Measurements from ENCODE around the gene PTPN21.

The PTPN21 gene

DNA sequence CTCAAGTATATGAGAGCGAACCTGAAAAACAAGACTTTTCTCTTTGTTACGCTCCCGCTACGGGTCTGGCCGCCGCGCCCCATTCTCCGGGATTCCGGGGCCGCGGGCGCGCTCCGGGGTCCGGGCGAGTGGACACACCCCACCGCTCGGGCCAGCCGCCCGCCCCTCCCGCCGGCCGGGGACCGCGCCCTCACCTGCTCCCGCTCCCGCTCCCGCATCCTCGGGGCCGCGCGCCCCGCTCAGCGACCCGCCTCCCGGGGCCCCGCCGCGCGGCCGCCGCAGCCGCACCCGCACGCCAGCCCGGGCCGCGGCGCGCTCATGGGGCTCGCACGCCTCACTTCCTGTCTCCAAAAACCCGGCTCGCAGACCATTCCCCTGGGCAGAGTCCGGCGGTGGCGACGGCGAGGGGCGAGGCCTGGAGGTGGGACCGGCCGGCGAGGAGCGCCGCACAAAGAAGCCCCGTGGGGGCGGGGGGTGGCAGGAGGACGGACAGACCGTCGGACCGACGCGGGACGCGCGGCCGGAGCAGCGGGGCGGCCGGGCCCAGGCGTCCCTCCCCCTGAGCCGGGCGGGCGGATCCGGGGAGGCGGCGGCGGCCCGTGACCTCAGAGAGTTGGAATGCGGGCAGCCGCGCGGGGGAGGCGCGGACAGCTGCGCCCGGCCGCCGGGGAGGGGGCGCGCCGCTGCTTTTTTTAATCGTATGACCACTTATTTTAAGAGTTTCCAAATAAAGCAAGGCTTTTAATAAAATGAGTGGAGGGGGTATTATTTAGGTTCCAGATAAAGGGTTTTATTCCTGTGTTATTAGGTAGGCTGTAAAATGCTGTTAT lies at the start of gene PTPN21:
Gene PTPN21 (minus strand): TSS at position 551 of the 830 bp plus-strand sequence. CDS start 4,590 bp downstream, outside the sequence.
- peak within 1 kb of the TSS; percentile 68 for H2AFZ ChIP-seq (ENCODE audit: low read length, unreplicated experiment)
- H3K4me3 ChIP-seq (ENCODE audit: low read depth, low read length), result peak within 1 kb of the TSS; percentile 91
- H3K27me3 ChIP-seq (ENCODE audit: insufficient read depth, low read length), result no peaks in the 10 kb centered on the region
- H3K79me2 ChIP-seq (ENCODE audit: control insufficient read depth, insufficient read depth, low read length, unreplicated experiment), result peaks cover 27% of the 10 kb centered on the region
- H3K27ac ChIP-seq (ENCODE audit: low read depth, low read length), result peak within 1 kb of the TSS; percentile 37; the same call in 1 of the 2 replicates
- H3K4me1 ChIP-seq (ENCODE audit: control insufficient read depth, insufficient read depth, low read length, unreplicated experiment), result peaks cover 25% of the 10 kb centered on the region
- no peaks in the 10 kb centered on the region for H3K36me3 ChIP-seq (ENCODE audit: insufficient read depth, low read length)

DNA sequence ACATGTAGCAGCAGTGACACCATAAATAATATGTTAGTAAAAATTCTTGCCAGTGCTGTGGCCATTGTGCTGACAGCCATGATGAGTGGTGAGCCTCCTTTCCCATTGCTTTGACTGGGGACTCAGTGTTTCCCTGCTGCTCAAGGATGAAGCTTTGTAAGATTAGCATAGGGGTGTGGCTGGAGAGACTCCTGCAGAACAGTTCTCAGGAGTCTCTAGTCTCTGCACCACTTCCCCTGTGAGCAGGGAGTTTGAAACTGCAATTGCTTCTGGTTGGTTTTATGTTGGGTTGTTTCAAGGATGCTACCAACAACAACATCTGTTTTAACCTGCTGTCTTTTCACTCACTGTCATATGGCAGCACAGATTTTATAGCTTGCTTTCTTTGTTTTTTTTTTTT lies 49.4 kb upstream of the PTPN21 start:
- H3K36me3 ChIP-seq (ENCODE audit: insufficient read depth, low read length), result peaks cover 51% of the 10 kb centered on the region
- H3K27ac ChIP-seq (ENCODE audit: low read depth, low read length), result no peak overlapping the region
- no peaks in the 10 kb centered on the region for H3K27me3 ChIP-seq (ENCODE audit: insufficient read depth, low read length)
- H3K4me3 ChIP-seq (ENCODE audit: low read depth, low read length), result no peak overlapping the region
- no peaks in the 10 kb centered on the region for H3K79me2 ChIP-seq (ENCODE audit: control insufficient read depth, insufficient read depth, low read length, unreplicated experiment)
- no peak overlapping the region for H2AFZ ChIP-seq (ENCODE audit: low read length, unreplicated experiment)
- H3K4me1 ChIP-seq (ENCODE audit: control insufficient read depth, insufficient read depth, low read length, unreplicated experiment), result no peaks in the 10 kb centered on the region

DNA sequence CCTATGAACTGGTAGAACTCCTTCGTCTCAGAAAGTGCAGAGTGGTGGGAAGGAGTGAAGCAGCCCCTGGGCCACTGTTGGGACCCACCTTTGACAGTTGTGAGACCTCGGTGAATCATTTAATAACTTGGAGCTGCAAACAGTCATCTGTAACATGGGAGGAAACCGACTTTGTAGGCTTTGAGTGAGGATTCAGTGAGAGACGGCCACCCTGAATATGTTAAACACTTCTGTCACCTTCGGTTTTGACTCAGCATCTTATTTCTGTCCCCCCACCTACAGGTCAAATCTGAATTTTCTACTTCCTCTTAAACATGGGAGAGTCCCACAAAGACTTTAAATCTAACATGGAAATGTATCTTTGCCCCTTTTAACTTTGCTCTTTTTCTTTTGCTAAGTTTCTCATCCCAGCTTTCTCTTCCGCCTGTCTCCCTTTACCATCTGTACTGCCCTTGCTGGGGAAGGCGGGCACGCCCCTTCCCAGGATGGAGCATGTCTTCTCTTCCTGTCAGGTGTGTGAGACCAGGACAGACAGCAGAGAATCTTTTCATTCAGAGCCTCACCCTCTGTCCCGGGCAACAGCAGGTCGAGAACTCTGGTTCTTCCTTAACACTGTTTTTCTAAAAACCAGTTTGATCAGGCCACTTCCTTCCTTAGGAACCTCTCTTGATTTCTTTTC lies 45.1 kb upstream of the PTPN21 start:
- Histone ChIP-seq H3K4me1 (ENCODE audit: control insufficient read depth, insufficient read depth, low read length, unreplicated experiment) (no peaks in the 10 kb centered on the region), H3K4me3 (ENCODE audit: low read depth, low read length) (no peak overlapping the region), H3K27me3 (ENCODE audit: insufficient read depth, low read length) (no peaks in the 10 kb centered on the region), H2AFZ (ENCODE audit: low read length, unreplicated experiment) (no peak overlapping the region), H3K79me2 (ENCODE audit: control insufficient read depth, insufficient read depth, low read length, unreplicated experiment) (no peaks in the 10 kb centered on the region), H3K36me3 (ENCODE audit: insufficient read depth, low read length) (peaks cover 48% of the 10 kb centered on the region), H3K27ac (ENCODE audit: low read depth, low read length) (no peak overlapping the region)

DNA sequence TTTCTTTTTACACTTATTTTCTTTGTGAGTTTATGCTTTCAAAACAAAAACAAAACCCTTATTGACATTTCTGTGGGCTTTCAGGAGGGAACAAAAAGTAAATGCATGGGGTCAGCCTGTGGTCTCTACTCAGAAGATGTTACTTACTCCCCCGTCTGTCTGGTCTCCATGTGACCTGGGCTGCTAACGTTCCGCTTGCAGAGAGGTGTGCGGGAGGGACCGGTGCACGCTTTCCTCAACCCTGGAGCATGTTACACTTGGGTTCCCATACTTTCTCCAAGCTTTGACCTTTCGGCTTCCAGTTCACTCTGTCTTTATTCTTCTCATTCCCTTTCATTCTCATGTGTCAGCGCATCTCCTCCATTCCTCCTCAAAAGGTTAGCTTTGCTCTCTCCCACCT lies 44.5 kb upstream of the PTPN21 start:
- H3K4me3 ChIP-seq (ENCODE audit: low read depth, low read length), result no peak overlapping the region
- H3K79me2 ChIP-seq (ENCODE audit: control insufficient read depth, insufficient read depth, low read length, unreplicated experiment), result no peaks in the 10 kb centered on the region
- H3K27ac ChIP-seq (ENCODE audit: low read depth, low read length), result no peak overlapping the region
- H3K4me1 ChIP-seq (ENCODE audit: control insufficient read depth, insufficient read depth, low read length, unreplicated experiment), result no peaks in the 10 kb centered on the region
- no peaks in the 10 kb centered on the region for H3K27me3 ChIP-seq (ENCODE audit: insufficient read depth, low read length)
- H3K36me3 ChIP-seq (ENCODE audit: insufficient read depth, low read length), result peaks cover 53% of the 10 kb centered on the region
- no peak overlapping the region for H2AFZ ChIP-seq (ENCODE audit: low read length, unreplicated experiment)

DNA sequence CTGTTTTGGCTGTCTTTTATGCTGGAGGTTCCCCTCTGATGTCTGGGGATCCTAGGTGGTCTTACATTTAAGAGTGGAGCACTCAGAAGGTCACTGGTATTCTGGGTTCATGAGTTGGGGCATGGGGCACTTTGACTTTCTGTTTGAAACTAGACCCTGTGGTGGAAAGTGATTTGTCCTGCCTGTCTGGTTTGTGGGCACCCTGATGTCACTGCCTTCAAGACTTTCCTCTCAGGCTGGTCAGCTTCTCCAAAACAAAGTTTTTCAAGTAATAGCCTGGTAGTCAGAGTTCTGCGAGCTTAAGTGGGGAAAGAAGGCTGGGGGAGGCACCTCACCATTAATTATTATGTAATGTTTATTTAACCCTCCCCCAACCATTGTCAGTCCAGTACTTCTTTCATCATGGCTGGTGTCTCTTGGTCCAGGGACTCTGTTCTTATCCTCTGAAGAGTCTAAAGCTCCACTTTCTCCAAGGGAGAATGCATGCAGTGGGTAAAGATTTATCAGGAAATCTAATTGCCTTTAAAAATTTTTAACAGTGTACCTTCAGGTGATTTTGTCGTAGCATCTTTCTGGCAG lies 43.4 kb upstream of the PTPN21 start:
- no peak overlapping the region for H3K4me3 ChIP-seq (ENCODE audit: low read depth, low read length)
- no peaks in the 10 kb centered on the region for H3K27me3 ChIP-seq (ENCODE audit: insufficient read depth, low read length)
- H3K79me2 ChIP-seq (ENCODE audit: control insufficient read depth, insufficient read depth, low read length, unreplicated experiment), result no peaks in the 10 kb centered on the region
- H3K27ac ChIP-seq (ENCODE audit: low read depth, low read length), result no peak overlapping the region
- peaks cover 57% of the 10 kb centered on the region for H3K36me3 ChIP-seq (ENCODE audit: insufficient read depth, low read length)
- H2AFZ ChIP-seq (ENCODE audit: low read length, unreplicated experiment), result no peak overlapping the region
- no peaks in the 10 kb centered on the region for H3K4me1 ChIP-seq (ENCODE audit: control insufficient read depth, insufficient read depth, low read length, unreplicated experiment)

DNA sequence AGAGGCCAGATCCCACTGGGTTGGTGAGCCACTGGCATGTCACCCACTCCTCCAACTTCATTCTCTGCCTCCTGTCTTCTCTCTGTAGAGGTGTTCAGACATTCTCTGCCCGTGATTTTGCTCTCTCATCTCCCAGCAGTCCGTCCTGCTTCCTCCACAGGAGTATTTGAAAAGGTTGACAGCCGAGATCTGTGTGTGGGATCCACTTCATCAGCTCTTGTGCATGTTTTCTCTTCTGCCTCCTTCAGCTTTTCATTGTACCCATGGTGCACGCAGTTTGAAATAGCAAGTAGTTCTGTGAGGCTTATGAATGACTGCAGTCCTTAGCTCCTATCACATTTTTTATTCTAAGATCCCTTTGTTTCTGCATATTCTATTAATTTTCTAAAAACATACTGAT lies 42.8 kb upstream of the PTPN21 start:
- H3K27ac ChIP-seq (ENCODE audit: low read depth, low read length), result no peak overlapping the region
- no peaks in the 10 kb centered on the region for H3K79me2 ChIP-seq (ENCODE audit: control insufficient read depth, insufficient read depth, low read length, unreplicated experiment)
- H3K4me3 ChIP-seq (ENCODE audit: low read depth, low read length), result no peak overlapping the region
- H2AFZ ChIP-seq (ENCODE audit: low read length, unreplicated experiment), result no peak overlapping the region
- no peaks in the 10 kb centered on the region for H3K27me3 ChIP-seq (ENCODE audit: insufficient read depth, low read length)
- H3K4me1 ChIP-seq (ENCODE audit: control insufficient read depth, insufficient read depth, low read length, unreplicated experiment), result no peaks in the 10 kb centered on the region
- H3K36me3 ChIP-seq (ENCODE audit: insufficient read depth, low read length), result peaks cover 52% of the 10 kb centered on the region

DNA sequence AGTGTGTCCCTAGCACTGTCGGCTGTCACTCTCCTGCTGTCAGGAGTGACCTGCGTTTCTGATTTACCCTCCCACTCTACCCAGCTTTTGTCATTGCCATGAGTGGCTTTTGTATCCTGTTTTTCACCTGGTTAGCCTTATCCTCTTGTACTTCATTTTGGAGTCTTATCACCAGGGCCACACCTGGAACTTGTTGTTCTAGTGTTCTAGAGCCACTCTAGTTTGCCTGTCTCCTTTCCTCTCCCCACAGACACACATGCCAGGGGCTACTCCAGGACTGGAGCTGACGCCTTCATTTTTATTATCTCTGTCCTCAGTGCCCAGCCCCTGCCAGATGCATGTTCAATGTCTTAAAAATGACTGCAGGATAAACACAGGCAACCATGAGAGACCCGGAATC lies 42.2 kb upstream of the PTPN21 start:
- Histone ChIP-seq H3K36me3 (ENCODE audit: insufficient read depth, low read length) (peaks cover 46% of the 10 kb centered on the region), H3K27me3 (ENCODE audit: insufficient read depth, low read length) (no peaks in the 10 kb centered on the region), H2AFZ (ENCODE audit: low read length, unreplicated experiment) (no peak overlapping the region), H3K79me2 (ENCODE audit: control insufficient read depth, insufficient read depth, low read length, unreplicated experiment) (no peaks in the 10 kb centered on the region), H3K27ac (ENCODE audit: low read depth, low read length) (no peak overlapping the region), H3K4me3 (ENCODE audit: low read depth, low read length) (no peak overlapping the region), H3K4me1 (ENCODE audit: control insufficient read depth, insufficient read depth, low read length, unreplicated experiment) (no peaks in the 10 kb centered on the region)

DNA sequence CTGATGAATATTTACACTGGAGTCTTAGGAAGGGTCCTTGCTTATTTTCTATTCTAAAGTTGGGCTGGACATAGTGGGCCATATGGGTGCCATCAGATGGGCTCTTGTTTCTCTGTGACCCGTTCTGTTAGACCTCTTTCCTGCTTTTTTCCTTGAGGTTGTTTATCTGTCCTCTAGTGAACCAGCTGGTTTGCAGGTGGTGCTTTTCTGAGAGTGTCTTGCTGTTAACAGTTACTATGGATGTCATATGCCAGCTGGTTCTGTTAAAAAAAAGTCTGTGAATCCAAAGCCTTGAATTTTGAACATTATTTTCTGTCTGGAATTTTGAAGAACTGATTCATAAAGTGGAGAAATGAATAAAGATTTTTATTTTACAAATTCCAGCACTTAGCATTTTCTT lies 37.2 kb upstream of the PTPN21 start:
- H3K27ac ChIP-seq (ENCODE audit: low read depth, low read length), result no peak overlapping the region
- H3K79me2 ChIP-seq (ENCODE audit: control insufficient read depth, insufficient read depth, low read length, unreplicated experiment), result peaks cover 3% of the 10 kb centered on the region
- H3K4me3 ChIP-seq (ENCODE audit: low read depth, low read length), result no peak overlapping the region
- peaks cover 33% of the 10 kb centered on the region for H3K36me3 ChIP-seq (ENCODE audit: insufficient read depth, low read length)
- H3K27me3 ChIP-seq (ENCODE audit: insufficient read depth, low read length), result no peaks in the 10 kb centered on the region
- H2AFZ ChIP-seq (ENCODE audit: low read length, unreplicated experiment), result no peak overlapping the region
- peaks cover 5% of the 10 kb centered on the region for H3K4me1 ChIP-seq (ENCODE audit: control insufficient read depth, insufficient read depth, low read length, unreplicated experiment)

DNA sequence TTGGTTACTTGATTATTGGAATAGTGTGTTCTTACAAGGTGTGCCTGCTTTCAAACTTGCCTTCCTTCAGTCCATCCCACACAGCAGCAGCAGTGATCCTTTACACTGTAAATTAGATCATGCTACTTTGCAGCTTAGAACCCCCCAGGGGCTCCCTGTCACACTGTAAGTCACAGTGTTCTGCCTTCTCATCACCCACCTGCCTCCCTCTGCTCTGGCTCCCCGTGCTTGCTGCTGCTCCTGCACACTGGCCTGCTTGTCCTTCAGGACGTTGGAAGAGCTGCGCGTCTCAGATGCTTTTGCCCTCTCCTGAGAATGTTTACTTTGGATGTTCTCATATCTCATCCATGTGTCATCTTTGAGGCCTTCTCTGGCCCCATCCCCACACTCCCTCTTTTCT lies 35.4 kb upstream of the PTPN21 start:
- H3K27me3 ChIP-seq (ENCODE audit: insufficient read depth, low read length), result no peaks in the 10 kb centered on the region
- H3K79me2 ChIP-seq (ENCODE audit: control insufficient read depth, insufficient read depth, low read length, unreplicated experiment), result peaks cover 3% of the 10 kb centered on the region
- no peak overlapping the region for H3K27ac ChIP-seq (ENCODE audit: low read depth, low read length)
- H3K4me3 ChIP-seq (ENCODE audit: low read depth, low read length), result no peak overlapping the region
- H3K36me3 ChIP-seq (ENCODE audit: insufficient read depth, low read length), result peaks cover 40% of the 10 kb centered on the region
- peaks cover 5% of the 10 kb centered on the region for H3K4me1 ChIP-seq (ENCODE audit: control insufficient read depth, insufficient read depth, low read length, unreplicated experiment)
- no peak overlapping the region for H2AFZ ChIP-seq (ENCODE audit: low read length, unreplicated experiment)

DNA sequence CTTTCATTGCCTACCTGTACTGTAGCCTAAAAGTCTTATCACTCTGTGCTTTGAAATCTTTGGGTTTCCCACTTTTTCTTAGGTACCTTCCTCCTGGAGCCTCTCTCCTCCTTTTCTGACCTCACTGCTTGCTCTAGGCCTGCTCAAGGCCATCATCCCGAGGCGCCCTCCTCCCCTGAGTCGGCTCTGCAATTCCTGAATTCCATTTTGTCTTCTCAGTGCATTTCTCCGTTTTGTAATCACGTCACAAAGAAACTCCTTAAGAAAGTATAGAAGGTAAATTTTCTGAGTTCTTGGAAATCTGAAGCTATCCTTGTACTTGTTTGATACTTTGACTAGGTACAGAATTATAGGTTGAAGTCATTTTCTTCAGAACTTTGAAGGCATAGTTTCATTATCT lies 33.3 kb upstream of the PTPN21 start:
- H3K79me2 ChIP-seq (ENCODE audit: control insufficient read depth, insufficient read depth, low read length, unreplicated experiment), result peaks cover 3% of the 10 kb centered on the region
- no peak overlapping the region for H3K4me3 ChIP-seq (ENCODE audit: low read depth, low read length)
- H3K27me3 ChIP-seq (ENCODE audit: insufficient read depth, low read length), result no peaks in the 10 kb centered on the region
- no peak overlapping the region for H3K27ac ChIP-seq (ENCODE audit: low read depth, low read length)
- no peak overlapping the region for H2AFZ ChIP-seq (ENCODE audit: low read length, unreplicated experiment)
- H3K4me1 ChIP-seq (ENCODE audit: control insufficient read depth, insufficient read depth, low read length, unreplicated experiment), result peaks cover 5% of the 10 kb centered on the region
- H3K36me3 ChIP-seq (ENCODE audit: insufficient read depth, low read length), result peaks cover 36% of the 10 kb centered on the region
